Activated CD4-positive, CD25-positive, alpha-beta regulatory T cell treated with anti-CD3 and anti-CD28 coated beads, Interleukin-2, amount 50 U/mL, for 16 hours (primary cell): ENCODE measurements around the gene CGB3.

Source experiments
- DNase-seq: peaks from one replicate; pipeline ENCODE4 v3.0.0-alpha.2; 2020; ENCODE audit warnings: low read depth, low spot score

The CGB3 gene

GRCh38 chr19:48988286-48988685 is 35.8 kb downstream of the CGB3 start:
- no peak for DNase-seq

GRCh38 chr19:48987323-48987722 is 36.8 kb downstream of the CGB3 start:
- DNase-seq, result no peak

GRCh38 chr19:48986211-48986610 is 37.9 kb downstream of the CGB3 start:
- no peak for DNase-seq

- DNase-seq, result no peak
Observed at GRCh38 chr19:48985711-48986110, 38.4 kb downstream of the CGB3 start.

GRCh38 chr19:48982280-48982679 is 41.9 kb downstream of the CGB3 start:
- no peak for DNase-seq

- no peak for DNase-seq
Observed at GRCh38 chr19:48977061-48977460, 47.1 kb downstream of the CGB3 start.

GRCh38 chr19:48975947-48976847 is 47.9 kb downstream of the CGB3 start:
- no peak for DNase-seq
